Smooth muscle cell (in vitro differentiated cells): ENCODE data around the gene BAG2. TPM values are rescaled to one million over a fixed set of nuclear protein-coding genes. Genes with fewer than 3 reads are reported as not detected.

ENCODE experiments used
- DNase-seq: peaks from one replicate; lab custom pipeline; 2025; ENCODE audit not compliant: unreplicated experiment; lab: John Stamatoyannopoulos, UW
- H2AFZ ChIP-seq: fragments of 200-600 bp; sonication (generic); 2 replicates; pipeline ENCODE4 v1.6.0; 2016; ENCODE audit warnings: antibody characterized with exemption, low read depth, mild to moderate bottlenecking
- H3F3A ChIP-seq: fragments of 200-600 bp; sonication (generic); 2 replicates; pipeline ENCODE4 v1.6.0; 2017; ENCODE audit warnings: antibody characterized with exemption, low read depth
- H3K27ac ChIP-seq: fragments of 200-600 bp; sonication (generic); 2 replicates; pipeline ENCODE4 v1.5.1; 2016; ENCODE audit warnings: low read depth, mild to moderate bottlenecking
- H3K27me3 ChIP-seq: fragments of 200-600 bp; sonication (generic); 2 replicates; pipeline ENCODE4 v1.6.1; 2016; ENCODE audit warnings: low read depth, mild to moderate bottlenecking
- H3K36me3 ChIP-seq: fragments of 200-600 bp; sonication (generic); 2 replicates; pipeline ENCODE4 v1.5.1; 2016; ENCODE audit warnings: low read depth
- H3K4me1 ChIP-seq: fragments of 200-600 bp; sonication (generic); 2 replicates; pipeline ENCODE4 v1.5.1; 2016; ENCODE audit warnings: low read depth
- H3K4me2 ChIP-seq: fragments of 200-600 bp; sonication (generic); 2 replicates; pipeline ENCODE4 v1.6.0; 2016; ENCODE audit warnings: mild to moderate bottlenecking
- H3K4me3 ChIP-seq: fragments of 200-600 bp; sonication (generic); 2 replicates; pipeline ENCODE4 v1.5.1; 2016; ENCODE audit warnings: mild to moderate bottlenecking
- H3K79me2 ChIP-seq: fragments of 200-600 bp; sonication (generic); 2 replicates; pipeline ENCODE4 v1.6.0; 2016; ENCODE audit warnings: low read depth, mild to moderate bottlenecking
- H3K9ac ChIP-seq: fragments of 200-600 bp; sonication (generic); 2 replicates; pipeline ENCODE4 v1.6.0; 2016; ENCODE audit warnings: low read depth
- H3K9me3 ChIP-seq: fragments of 200-600 bp; sonication (generic); replicated peaks from 2 replicates; pipeline ENCODE4 v1.5.1; 2016; ENCODE audit warnings: low read depth
- H4K20me1 ChIP-seq: fragments of 200-600 bp; sonication (generic); 2 replicates; pipeline ENCODE4 v1.6.0; 2016; ENCODE audit warnings: low read depth
- CTCF ChIP-seq: fragments of 200-600 bp; sonication (generic); IDR thresholded peaks from 2 replicates; pipeline ENCODE4 v1.5.1; 2017; ENCODE audit warnings: borderline replicate concordance, mild to moderate bottlenecking, antibody characterized with exemption; ENCODE audit not compliant: insufficient read depth, poor library complexity, severe bottlenecking
- WGBS: methylation state at CpG from one replicate; pipeline ENCODE4 v1.1.7; 2016; ENCODE audit warnings: low lambda C conversion rate; 5-methylcytosine and 5-hydroxymethylcytosine counted together
- polyA plus RNA-seq: library from polyadenylated mRNA; unstranded; fragments of >200 nt; fragmentation: Nextera tagmentation; extraction: Ambion mirVana; gene quantifications from 2 replicates; pipeline ENCODE4 v1.2.1, GENCODE V29; 2016
- total RNA-seq: library from RNA; depleted of rRNA; stranded (reverse); fragments of >200 nt; gene quantifications from 2 replicates; pipeline ENCODE4 v1.2.3, GENCODE V29; 2014

BAG2 gene
- total and polyA plus RNA-seq, 2 experiments from 2014 or later, result 12.4 to 15.7 TPM

- Histone ChIP-seq H3K4me3 (no peak overlapping the region), H3K4me1 (peaks cover 17% of the 10 kb centered on the region), H3K9ac (no peak overlapping the region), H3K27me3 (no peaks in the 10 kb centered on the region), H2AFZ (no peak overlapping the region), H3F3A (peaks cover 40% of the 10 kb centered on the region), H3K36me3 (no peaks in the 10 kb centered on the region), H4K20me1 (peaks cover 57% of the 10 kb centered on the region), H3K27ac (peak overlapping the region; percentile 65), H3K4me2 (peak overlapping the region; percentile 33), H3K79me2 (peaks cover 87% of the 10 kb centered on the region), H3K9me3 (no peaks in the 10 kb centered on the region)
- no peak for TF ChIP-seq CTCF
- 70% methylated on average over 11 of the region's 11 CpGs for WGBS
- DNase-seq, result no peak
Observed at GRCh38 chr6:57177545-57178265, 5.6 kb downstream of the BAG2 start.

GRCh38 chr6:57180596-57180995, 8.5 kb downstream of the BAG2 start:
- H3K79me2 ChIP-seq, result peaks cover 59% of the 10 kb centered on the region
- peak overlapping the region; percentile 65 for H3K27ac ChIP-seq
- 71% methylated on average over 3 of the region's 3 CpGs for WGBS

GRCh38 chr6:57182017-57182432, 9.9 kb downstream of the BAG2 start:
- H3K27ac ChIP-seq, result peak overlapping the region; percentile 46
- no peak overlapping the region for H3K4me3 ChIP-seq
- peaks cover 48% of the 10 kb centered on the region for H3K79me2 ChIP-seq
- peak overlapping the region; percentile 4 for H3K4me2 ChIP-seq
- H2AFZ ChIP-seq, result no peak overlapping the region
- H4K20me1 ChIP-seq, result peaks cover 31% of the 10 kb centered on the region
- no peak for TF ChIP-seq CTCF
- H3K9me3 ChIP-seq, result no peaks in the 10 kb centered on the region
- WGBS, result 34% methylated on average over 2 of the region's 2 CpGs
- H3F3A ChIP-seq, result peaks cover 37% of the 10 kb centered on the region
- H3K4me1 ChIP-seq, result no peaks in the 10 kb centered on the region
- no peak for DNase-seq
- no peak overlapping the region for H3K9ac ChIP-seq
- H3K27me3 ChIP-seq, result no peaks in the 10 kb centered on the region
- H3K36me3 ChIP-seq, result peaks cover 10% of the 10 kb centered on the region

More at GRCh38 chr6:57180596-57180995, 8.5 kb downstream of the BAG2 start:
- no peaks in the 10 kb centered on the region for H3K4me1 ChIP-seq
- DNase-seq, result no peak
- H3K27me3 ChIP-seq, result no peaks in the 10 kb centered on the region
- TF ChIP-seq CTCF, result no peak
- peaks cover 10% of the 10 kb centered on the region for H3K36me3 ChIP-seq
- peaks cover 42% of the 10 kb centered on the region for H3F3A ChIP-seq
- peaks cover 40% of the 10 kb centered on the region for H4K20me1 ChIP-seq
- no peak overlapping the region for H2AFZ ChIP-seq
- no peak overlapping the region for H3K9ac ChIP-seq
- H3K4me2 ChIP-seq, result no peak overlapping the region
- no peak overlapping the region for H3K4me3 ChIP-seq
- H3K9me3 ChIP-seq, result no peaks in the 10 kb centered on the region

GRCh38 chr6:57183336-57183735, 11.2 kb downstream of the BAG2 start:
- Histone ChIP-seq H3K79me2 (peaks cover 39% of the 10 kb centered on the region), H3F3A (peaks cover 29% of the 10 kb centered on the region), H4K20me1 (peaks cover 22% of the 10 kb centered on the region), H3K9me3 (no peaks in the 10 kb centered on the region), H3K36me3 (peaks cover 10% of the 10 kb centered on the region), H3K4me2 (no peak overlapping the region), H3K4me3 (no peak overlapping the region), H3K27ac (peak overlapping the region; percentile 46), H3K9ac (no peak overlapping the region), H2AFZ (no peak overlapping the region), H3K27me3 (no peaks in the 10 kb centered on the region), H3K4me1 (no peaks in the 10 kb centered on the region)
- 91% methylated on average over 2 of the region's 2 CpGs for WGBS
- DNase-seq, result no peak
- TF ChIP-seq CTCF, result no peak
